GM23338 (cell line): ENCODE measurements around the gene UGT1A1. TPM values are rescaled to one million over a fixed set of nuclear protein-coding genes. Genes with fewer than 3 reads are reported as not detected.

Experiments
- ATAC-seq: fragments of 200-7000 bp; cut with Tn5 transposase; 3 replicates; pipeline ENCODE4 v1.9.1; 2020
- DNase-seq: peaks from one replicate; pipeline ENCODE4 v3.0.0-alpha.2; 2015; ENCODE audit warnings: low spot score
- H2AFZ ChIP-seq: fragments of 200-600 bp; sonication (generic); 2 replicates; pipeline ENCODE4 v1.8.0; 2016; ENCODE audit warnings: antibody characterized with exemption, mild to moderate bottlenecking, moderate library complexity
- H3F3A ChIP-seq: fragments of 200-600 bp; sonication (generic); replicated peaks from 2 replicates; pipeline ENCODE4 v1.8.0; 2017; ENCODE audit warnings: antibody characterized with exemption, mixed run types, low read depth
- H3K27ac ChIP-seq: fragments of 200-600 bp; sonication (generic); 2 replicates; pipeline ENCODE4 v1.6.1; 2016; ENCODE audit warnings: low read depth
- H3K27me3 ChIP-seq: fragments of 200-600 bp; sonication (generic); 2 replicates; pipeline ENCODE4 v1.8.0; 2016; ENCODE audit warnings: mild to moderate bottlenecking, mixed run types, moderate library complexity; ENCODE audit not compliant: insufficient read depth
- H3K36me3 ChIP-seq: fragments of 200-600 bp; sonication (generic); 2 replicates; pipeline ENCODE4 v1.8.0; 2016; ENCODE audit warnings: mild to moderate bottlenecking; ENCODE audit not compliant: insufficient read depth
- H3K4me1 ChIP-seq: fragments of 200-600 bp; sonication (generic); 2 replicates; pipeline ENCODE4 v1.8.0; 2016; ENCODE audit warnings: mild to moderate bottlenecking, moderate library complexity; ENCODE audit not compliant: insufficient read depth
- H3K4me2 ChIP-seq: fragments of 200-600 bp; sonication (generic); 2 replicates; pipeline ENCODE4 v1.7.1; 2017; ENCODE audit warnings: mixed run types
- H3K4me3 ChIP-seq: fragments of 200-600 bp; sonication (generic); 2 replicates; pipeline ENCODE4 v1.6.1; 2016; ENCODE audit warnings: mixed run types
- H3K79me2 ChIP-seq: fragments of 200-600 bp; sonication (generic); replicated peaks from 2 replicates; pipeline ENCODE4 v1.8.0; 2017; ENCODE audit warnings: mild to moderate bottlenecking; ENCODE audit not compliant: insufficient read depth
- H3K9me2 ChIP-seq: fragments of 200-600 bp; sonication (generic); 2 replicates; pipeline ENCODE4 v1.8.0; 2017; ENCODE audit not compliant: insufficient read depth
- H4K20me1 ChIP-seq: fragments of 200-600 bp; sonication (generic); replicated peaks from 2 replicates; pipeline ENCODE4 v1.8.0; 2017; ENCODE audit warnings: mild to moderate bottlenecking; ENCODE audit not compliant: insufficient read depth
- H3K27ac Mint-ChIP-seq: 2 replicates; pipeline ENCODE4 v1.8.0; 2020; ENCODE audit warnings: inconsistent platforms, mild to moderate bottlenecking, moderate library complexity, mixed read lengths
- H3K27me3 Mint-ChIP-seq: 3 replicates; pipeline ENCODE4 v1.8.0; 2022; ENCODE audit warnings: low read depth, mild to moderate bottlenecking, moderate library complexity, mixed read lengths, inconsistent platforms; ENCODE audit not compliant: insufficient read depth, poor library complexity
- H3K36me3 Mint-ChIP-seq: 3 replicates; pipeline ENCODE4 v1.8.0; 2021; ENCODE audit warnings: low read depth, mild to moderate bottlenecking, inconsistent platforms, moderate library complexity, mixed read lengths
- H3K4me1 Mint-ChIP-seq: 3 replicates; pipeline ENCODE4 v1.8.0; 2020; ENCODE audit warnings: mild to moderate bottlenecking, inconsistent platforms, mixed read lengths
- H3K4me3 Mint-ChIP-seq: 3 replicates; pipeline ENCODE4 v1.8.0; 2021; ENCODE audit warnings: moderate library complexity, mild to moderate bottlenecking, inconsistent platforms, mixed read lengths
- H3K9me3 Mint-ChIP-seq: 3 replicates; pipeline ENCODE4 v1.8.0; 2020; ENCODE audit warnings: moderate library complexity, mild to moderate bottlenecking, inconsistent platforms, mixed read lengths
- JUNB ChIP-seq: IDR thresholded peaks from one replicate; pipeline ENCODE4 v1.6.1; 2016; ENCODE audit warnings: antibody characterized with exemption; ENCODE audit not compliant: unreplicated experiment
- NANOG ChIP-seq: IDR thresholded peaks from 2 replicates; pipeline ENCODE4 v1.6.1; 2016; ENCODE audit warnings: antibody characterized with exemption, borderline replicate concordance
- REST ChIP-seq: IDR thresholded peaks from one replicate; pipeline ENCODE4 v1.6.1; 2018; ENCODE audit warnings: antibody characterized with exemption; ENCODE audit not compliant: unreplicated experiment
- STAT1 ChIP-seq: IDR thresholded peaks from one replicate; pipeline ENCODE4 v1.6.1; 2016; ENCODE audit warnings: antibody characterized with exemption; ENCODE audit not compliant: unreplicated experiment
- ZNF462 ChIP-seq: fragments of 250-450 bp; sonication (Bioruptor Pico); IDR thresholded peaks from 2 replicates; pipeline ENCODE4 v1.5.0; 2020; ENCODE audit warnings: mild to moderate bottlenecking, moderate library complexity
- polyA plus RNA-seq: library from polyadenylated mRNA; unstranded; fragments of >200 nt; fragmentation: Nextera tagmentation; extraction: Ambion mirVana; gene quantifications from 2 replicates; pipeline ENCODE4 v1.2.1, GENCODE V29; 2016
- total RNA-seq: library from RNA; depleted of rRNA; stranded (reverse); fragments of >200 nt; shearing (Covaris generic); gene quantifications from 2 replicates; pipeline ENCODE4 v1.2.3, GENCODE V29; 2014

UGT1A1 gene
- total and polyA plus RNA-seq, 2 experiments from 2014 or later, result not detected

- Mint-ChIP-seq H3K4me3 (no peak overlapping the region), H3K4me1 (no peaks in the 10 kb centered on the region; the same call in 2 of the 3 replicates), H3K9me3 (no peaks in the 10 kb centered on the region), H3K27ac (no peak overlapping the region), H3K36me3 (no peaks in the 10 kb centered on the region), H3K27me3 (peaks cover 15% of the 10 kb centered on the region)
- H3K27me3 ChIP-seq, result no peaks in the 10 kb centered on the region
- H4K20me1 ChIP-seq, result no peaks in the 10 kb centered on the region
- H3K4me1 ChIP-seq, result no peaks in the 10 kb centered on the region
- H3K4me2 ChIP-seq, result no peak overlapping the region
- H3F3A ChIP-seq, result no peaks in the 10 kb centered on the region
- TF ChIP-seq REST (no peak), NANOG (no peak), ZNF462 (CRISPR knock-in tag) (no peak), JUNB (no peak), STAT1 (no peak)
- H3K27ac ChIP-seq, result no peak overlapping the region
- H2AFZ ChIP-seq, result no peak overlapping the region
- ATAC-seq (no peak), DNase-seq (no peak)
- no peaks in the 10 kb centered on the region for H3K79me2 ChIP-seq
- no peaks in the 10 kb centered on the region for H3K9me2 ChIP-seq
- H3K36me3 ChIP-seq, result no peaks in the 10 kb centered on the region
- H3K4me3 ChIP-seq, result no peak overlapping the region
Measured at GRCh38 chr2:233818639-233819621, 58.9 kb downstream of the UGT1A1 start.
